Right lobe of liver (tissue), 4 donors: ENCODE results near the gene LELP1.

ENCODE experiments used
- CTCF ChIP-seq, 4 donors: fragments of 200-600 bp in 3 of 4; fragments of 450-650 bp in 1 of 4; IDR thresholded peaks; one replicate each; pipeline versions ENCODE4 v1.5.1 to v1.8.0; 2016 to 2022; ENCODE audit warnings: antibody characterized with exemption in 4 of 4, mild to moderate bottlenecking in 2 of 4
- POLR2A ChIP-seq: fragments of 450-650 bp; IDR thresholded peaks from one replicate; pipeline ENCODE4 v1.6.1; 2017; ENCODE audit warnings: antibody characterized with exemption, mild to moderate bottlenecking
- donor health status: DM: no; HTN: no; CAD: no.
- donor health status: DM: no; HTN: no; CAD: no.
- donor health status: DM: no; HTN: yes; CAD: no.

GRCh38 chr1:153251087-153251486 lies 47.9 kb downstream of the LELP1 start:
- no peak for TF ChIP-seq POLR2A
- no peak for TF ChIP-seq CTCF (IDR thresholded peaks at IDR 0.05)
